Vagina (tissue), 2 donors: ENCODE measurements around the gene PAK3. TPM values are rescaled to one million over a fixed set of nuclear protein-coding genes. Genes with fewer than 3 reads are reported as not detected.

Experiments used
- DNase-seq, 2 donors: peaks; one replicate each; pipeline ENCODE4 v3.0.0-alpha.2; 2017; ENCODE audit errors: extremely low spot score in 2 of 2
- H3K27ac ChIP-seq: fragments of 200-600 bp; sonication (generic); one replicate; pipeline ENCODE4 v1.5.1; 2019
- H3K27me3 ChIP-seq: fragments of 200-600 bp; sonication (generic); one replicate; pipeline ENCODE4 v1.5.1; 2019
- H3K36me3 ChIP-seq, 2 donors: fragments of 200-600 bp; sonication (generic); one replicate each; pipeline ENCODE4 v1.5.1; 2017 to 2019
- H3K4me1 ChIP-seq: fragments of 200-600 bp; sonication (generic); one replicate; pipeline ENCODE4 v1.5.1; 2019
- H3K4me3 ChIP-seq, 2 donors: fragments of 200-600 bp; sonication (generic); 1 replicate in 1 of 2; 2 replicates in 1 of 2; pipeline ENCODE4 v1.5.1; 2016 to 2019
- H3K9me3 ChIP-seq: fragments of 200-600 bp; sonication (generic); one replicate; pipeline ENCODE4 v1.5.1; 2019
- POLR2A ChIP-seq, 2 donors: fragments of 450-650 bp; IDR thresholded peaks; one replicate each; pipeline ENCODE4 v1.6.1; 2017; ENCODE audit warnings: antibody characterized with exemption in 2 of 2, mild to moderate bottlenecking in 2 of 2, moderate library complexity in 2 of 2
- POLR2AphosphoS5 ChIP-seq, 2 donors: sonication (generic); formaldehyde crosslinking; IDR thresholded peaks; one replicate each; pipeline ENCODE4 v1.9.0; 2017; ENCODE audit warnings: antibody characterized with exemption in 2 of 2, mild to moderate bottlenecking in 2 of 2, low read depth in 1 of 2; ENCODE audit not compliant: insufficient read depth in 1 of 2
- intact Hi-C: fragments of 100-400 bp; cut with DNase I; formaldehyde crosslinking; loops from one replicate; pipeline ENCODE4 v1.15.1; 2023
- total RNA-seq: library from RNA; depleted of rRNA; stranded (reverse); fragments of >200 nt; gene quantifications from one replicate; pipeline ENCODE4 v1.2.3, GENCODE V29; 2016
- TF ChIP-seq, protein P1 (sequence below), 3 experiments: fragments of 450-650 bp in 2 of 3; fragments of 200-600 bp in 1 of 3; sonication (generic) in 1 of 3; IDR thresholded peaks; one replicate each; pipeline ENCODE4 v1.5.1; 2017 to 2019; ENCODE audit warnings: antibody characterized with exemption in 3 of 3, mild to moderate bottlenecking in 2 of 3, moderate library complexity in 2 of 3

The PAK3 gene
- total RNA-seq, 1 donor from 2014 or later: 2.9 TPM

DNA sequence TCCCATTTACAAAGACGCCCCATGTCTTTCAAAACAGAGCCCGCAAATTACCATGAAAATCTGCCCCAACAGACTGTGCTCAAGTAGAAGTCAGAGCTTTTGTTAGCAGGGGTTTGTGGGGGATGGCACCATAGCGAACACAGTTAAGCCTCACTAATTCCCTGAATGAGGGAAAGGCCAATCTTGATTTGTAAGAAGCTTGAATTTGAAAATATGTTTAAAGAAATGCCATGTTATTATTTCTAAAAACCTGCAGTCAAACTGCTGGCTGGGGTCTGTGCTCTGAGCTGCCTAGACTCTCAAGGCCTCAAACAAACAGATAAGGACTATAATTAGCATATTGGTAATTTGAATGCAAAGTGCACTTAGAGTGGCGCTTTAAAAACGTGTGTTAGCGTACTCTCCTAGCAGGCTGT, 9.4 kb upstream of the PAK3 start:
- TF ChIP-seq POLR2AphosphoS5 (IDR thresholded peaks at IDR 0.05; ENCODE audit: insufficient read depth in 1 of 2, low read depth in 1 of 2) (no peak), POLR2A (IDR thresholded peaks at IDR 0.05) (no peak)
- TF ChIP-seq, protein P1, sequence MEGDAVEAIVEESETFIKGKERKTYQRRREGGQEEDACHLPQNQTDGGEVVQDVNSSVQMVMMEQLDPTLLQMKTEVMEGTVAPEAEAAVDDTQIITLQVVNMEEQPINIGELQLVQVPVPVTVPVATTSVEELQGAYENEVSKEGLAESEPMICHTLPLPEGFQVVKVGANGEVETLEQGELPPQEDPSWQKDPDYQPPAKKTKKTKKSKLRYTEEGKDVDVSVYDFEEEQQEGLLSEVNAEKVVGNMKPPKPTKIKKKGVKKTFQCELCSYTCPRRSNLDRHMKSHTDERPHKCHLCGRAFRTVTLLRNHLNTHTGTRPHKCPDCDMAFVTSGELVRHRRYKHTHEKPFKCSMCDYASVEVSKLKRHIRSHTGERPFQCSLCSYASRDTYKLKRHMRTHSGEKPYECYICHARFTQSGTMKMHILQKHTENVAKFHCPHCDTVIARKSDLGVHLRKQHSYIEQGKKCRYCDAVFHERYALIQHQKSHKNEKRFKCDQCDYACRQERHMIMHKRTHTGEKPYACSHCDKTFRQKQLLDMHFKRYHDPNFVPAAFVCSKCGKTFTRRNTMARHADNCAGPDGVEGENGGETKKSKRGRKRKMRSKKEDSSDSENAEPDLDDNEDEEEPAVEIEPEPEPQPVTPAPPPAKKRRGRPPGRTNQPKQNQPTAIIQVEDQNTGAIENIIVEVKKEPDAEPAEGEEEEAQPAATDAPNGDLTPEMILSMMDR (IDR thresholded peaks at IDR 0.05): no peak
- no peaks in the 10 kb centered on the region for H3K9me3 ChIP-seq
- intact Hi-C loops: no loop called here
- H3K27me3 ChIP-seq: no peaks in the 10 kb centered on the region
- no peak overlapping the region for H3K4me3 ChIP-seq
- H3K27ac ChIP-seq: no peak overlapping the region
- H3K36me3 ChIP-seq: no peaks in the 10 kb centered on the region
- H3K4me1 ChIP-seq: no peaks in the 10 kb centered on the region
- DNase-seq: no peak

DNA sequence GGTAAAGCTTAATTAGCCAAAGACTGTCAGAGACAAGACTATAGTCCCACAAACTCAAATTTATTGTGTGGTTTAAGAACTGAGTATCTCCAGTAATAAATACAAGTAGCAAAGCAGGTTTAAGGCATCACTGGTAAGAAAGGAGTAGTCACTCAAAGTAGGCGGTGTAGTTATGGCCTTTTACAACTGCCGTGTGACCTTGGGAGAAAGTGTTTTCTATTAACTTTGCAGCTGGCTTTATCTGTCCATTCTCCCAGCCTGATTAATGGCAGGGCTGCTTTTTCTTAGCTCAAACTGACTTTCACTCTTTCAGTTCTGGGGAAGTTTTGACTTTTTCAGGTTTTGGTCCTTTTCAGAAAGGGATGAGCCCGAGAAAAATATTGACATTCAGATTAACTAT, 7.4 kb upstream of the PAK3 start:
- Histone ChIP-seq H3K4me3 (no peak overlapping the region), H3K4me1 (no peaks in the 10 kb centered on the region), H3K27me3 (no peaks in the 10 kb centered on the region), H3K27ac (no peak overlapping the region), H3K36me3 (no peaks in the 10 kb centered on the region), H3K9me3 (no peaks in the 10 kb centered on the region)
- intact Hi-C loops: no loop called here
- no peak for DNase-seq
- TF ChIP-seq POLR2AphosphoS5 (IDR thresholded peaks at IDR 0.05; ENCODE audit: insufficient read depth in 1 of 2, low read depth in 1 of 2): no peak
- TF ChIP-seq POLR2A (IDR thresholded peaks at IDR 0.05): no peak
- TF ChIP-seq, protein P1 (IDR thresholded peaks at IDR 0.05): no peak

DNA sequence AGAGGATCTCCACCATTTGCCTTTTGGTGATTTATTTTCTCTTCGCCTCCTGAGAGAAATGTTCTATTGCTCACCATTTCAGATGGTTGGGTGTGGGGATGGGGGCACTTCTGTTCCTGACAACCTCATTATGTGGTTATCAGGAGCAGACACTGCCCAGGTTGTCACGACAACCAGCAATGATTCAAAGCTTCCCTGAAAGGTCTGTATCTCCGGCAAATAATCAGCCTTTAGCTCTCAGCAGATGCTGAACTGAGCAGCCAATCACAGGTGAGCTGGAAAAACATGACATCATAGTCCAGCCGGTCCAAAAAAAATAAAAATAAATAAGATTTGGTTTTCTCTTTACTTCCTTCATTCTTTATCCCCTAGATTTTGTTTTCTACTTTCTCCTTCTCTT, 5.5 kb upstream of the PAK3 start:
- H3K9me3 ChIP-seq: no peaks in the 10 kb centered on the region
- H3K4me3 ChIP-seq: no peak overlapping the region
- H3K27ac ChIP-seq: no peak overlapping the region
- TF ChIP-seq POLR2A (IDR thresholded peaks at IDR 0.05): no peak
- TF ChIP-seq POLR2AphosphoS5 (IDR thresholded peaks at IDR 0.05; ENCODE audit: insufficient read depth in 1 of 2, low read depth in 1 of 2): no peak
- TF ChIP-seq, protein P1 (IDR thresholded peaks at IDR 0.05): no peak
- intact Hi-C loops: no loop called here
- no peaks in the 10 kb centered on the region for H3K27me3 ChIP-seq
- H3K36me3 ChIP-seq: no peaks in the 10 kb centered on the region
- no peaks in the 10 kb centered on the region for H3K4me1 ChIP-seq
- DNase-seq: no peak

DNA sequence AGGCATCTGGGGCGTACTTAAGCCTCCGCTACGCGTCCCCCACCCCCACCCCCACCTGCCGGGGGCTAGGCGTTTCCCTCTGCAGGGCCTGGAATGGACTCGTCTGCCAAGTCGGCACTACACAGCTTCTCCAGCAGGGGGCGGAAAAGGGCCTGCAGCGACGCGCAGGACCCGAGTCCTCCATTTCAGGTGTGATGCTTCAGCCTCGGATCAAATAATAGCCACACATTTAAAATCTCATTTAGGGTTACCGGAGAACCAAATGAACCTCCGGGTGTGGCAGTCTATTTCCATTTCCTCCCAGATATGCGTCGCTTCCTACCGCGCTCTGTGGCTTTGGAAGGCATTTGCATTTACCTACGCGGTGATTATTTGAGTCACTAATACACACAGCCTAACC, 2.9 kb downstream of the PAK3 start:
- H3K9me3 ChIP-seq: no peaks in the 10 kb centered on the region
- no peak overlapping the region for H3K4me3 ChIP-seq
- TF ChIP-seq, protein P1 (IDR thresholded peaks at IDR 0.05): peak in 2 of 3 experiments; percentile 26 to 46
- TF ChIP-seq POLR2AphosphoS5 (IDR thresholded peaks at IDR 0.05; ENCODE audit: insufficient read depth in 1 of 2, low read depth in 1 of 2): no peak
- TF ChIP-seq POLR2A (IDR thresholded peaks at IDR 0.05): no peak
- H3K27ac ChIP-seq: no peak overlapping the region
- no peaks in the 10 kb centered on the region for H3K36me3 ChIP-seq
- no peak for DNase-seq
- H3K27me3 ChIP-seq: no peaks in the 10 kb centered on the region
- intact Hi-C loops: no loop called here
- peaks cover 6% of the 10 kb centered on the region for H3K4me1 ChIP-seq

DNA sequence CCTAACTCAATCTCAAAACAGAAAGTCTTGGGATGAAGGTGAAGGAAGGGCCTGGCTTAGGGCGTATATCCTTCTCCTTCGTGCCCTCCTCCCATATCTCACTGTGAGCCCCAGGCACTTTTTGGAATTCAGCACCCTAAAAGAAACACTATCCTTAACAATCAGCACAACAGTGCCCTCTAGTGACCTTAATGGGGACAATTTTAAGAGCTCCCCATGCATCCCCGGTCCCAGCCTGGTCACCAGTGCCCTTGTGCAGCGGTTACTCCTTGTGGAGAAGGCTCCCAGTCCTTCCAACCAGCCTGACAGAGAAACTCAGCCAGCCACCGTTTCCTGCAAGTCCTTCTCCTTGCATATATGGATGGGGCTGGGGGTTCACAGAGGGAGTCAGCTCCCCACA, 4.2 kb downstream of the PAK3 start:
- H3K4me1 ChIP-seq: peaks cover 6% of the 10 kb centered on the region
- no peak overlapping the region for H3K27ac ChIP-seq
- H3K27me3 ChIP-seq: no peaks in the 10 kb centered on the region
- no peaks in the 10 kb centered on the region for H3K36me3 ChIP-seq
- no peak overlapping the region for H3K4me3 ChIP-seq
- TF ChIP-seq, protein P1 (IDR thresholded peaks at IDR 0.05): no peak
- TF ChIP-seq POLR2AphosphoS5 (IDR thresholded peaks at IDR 0.05; ENCODE audit: insufficient read depth in 1 of 2, low read depth in 1 of 2) (no peak), POLR2A (IDR thresholded peaks at IDR 0.05) (no peak)
- intact Hi-C loops: no loop called here
- no peak for DNase-seq
- H3K9me3 ChIP-seq: no peaks in the 10 kb centered on the region
